ENCODE data around the gene SMAD6. TPM values are rescaled to one million over a fixed set of nuclear protein-coding genes. Genes with fewer than 3 reads are reported as not detected.

The SMAD6 gene
- total RNA-seq, 3 donors from 2014 or later: 0.05 to 0.25 (median 0.08) TPM

- Mint-ChIP-seq H3K4me3 (no peak overlapping the region), H3K9me3 (no peaks in the 10 kb centered on the region)
- no peak for ATAC-seq
Measured at GRCh38 chr15:66766282-66767230, 64.5 kb downstream of the SMAD6 start.

GRCh38 chr15:66767240-66767659 is 65.2 kb downstream of the SMAD6 start:
- peaks cover 2% of the 10 kb centered on the region for H3K4me1 Mint-ChIP-seq (ENCODE audit: low read depth)
- ATAC-seq (no peak), DNase-seq (no peak)
- no peaks in the 10 kb centered on the region for H3K9me3 Mint-ChIP-seq
- H3K27me3 Mint-ChIP-seq (ENCODE audit: low read depth): peaks cover 39% of the 10 kb centered on the region
- H3K4me3 Mint-ChIP-seq: no peak overlapping the region
- H3K36me3 Mint-ChIP-seq (ENCODE audit: insufficient read depth): no peaks in the 10 kb centered on the region

More at GRCh38 chr15:66766282-66767230, 64.5 kb downstream of the SMAD6 start:
- H3K36me3 Mint-ChIP-seq (ENCODE audit: insufficient read depth): no peaks in the 10 kb centered on the region
- DNase-seq: no peak
- H3K27me3 Mint-ChIP-seq (ENCODE audit: low read depth): peaks cover 45% of the 10 kb centered on the region
- peaks cover 2% of the 10 kb centered on the region for H3K4me1 Mint-ChIP-seq (ENCODE audit: low read depth)

GRCh38 chr15:66768987-66769386 is 67.0 kb downstream of the SMAD6 start:
- Mint-ChIP-seq H3K9me3 (no peaks in the 10 kb centered on the region), H3K27me3 (ENCODE audit: low read depth) (peaks cover 26% of the 10 kb centered on the region), H3K4me3 (no peak overlapping the region), H3K4me1 (ENCODE audit: low read depth) (peaks cover 2% of the 10 kb centered on the region), H3K36me3 (ENCODE audit: insufficient read depth) (no peaks in the 10 kb centered on the region)
- DNase-seq (no peak), ATAC-seq (no peak)

- Mint-ChIP-seq H3K9me3 (no peaks in the 10 kb centered on the region), H3K4me1 (ENCODE audit: low read depth) (peaks cover under 1% of the 10 kb centered on the region), H3K4me3 (no peak overlapping the region), H3K36me3 (ENCODE audit: insufficient read depth) (no peaks in the 10 kb centered on the region), H3K27me3 (ENCODE audit: low read depth) (peaks cover 15% of the 10 kb centered on the region)
- DNase-seq (no peak), ATAC-seq (no peak)
Measured at GRCh38 chr15:66770518-66771350, 68.7 kb downstream of the SMAD6 start.

GRCh38 chr15:66771351-66771650 is 69.3 kb downstream of the SMAD6 start:
- H3K27me3 Mint-ChIP-seq (ENCODE audit: low read depth): peaks cover 9% of the 10 kb centered on the region
- DNase-seq (no peak), ATAC-seq (no peak)
- no peaks in the 10 kb centered on the region for H3K36me3 Mint-ChIP-seq (ENCODE audit: insufficient read depth)
- H3K4me3 Mint-ChIP-seq: no peak overlapping the region
- H3K9me3 Mint-ChIP-seq: no peaks in the 10 kb centered on the region
- no peaks in the 10 kb centered on the region for H3K4me1 Mint-ChIP-seq (ENCODE audit: low read depth)

- DNase-seq: no peak
- Mint-ChIP-seq H3K9me3 (no peaks in the 10 kb centered on the region), H3K4me3 (no peak overlapping the region), H3K27me3 (ENCODE audit: low read depth) (peaks cover 7% of the 10 kb centered on the region), H3K36me3 (ENCODE audit: insufficient read depth) (no peaks in the 10 kb centered on the region), H3K4me1 (ENCODE audit: low read depth) (no peaks in the 10 kb centered on the region)
- no peak for ATAC-seq
Measured at GRCh38 chr15:66772604-66773128, 70.6 kb downstream of the SMAD6 start.

GRCh38 chr15:66773129-66773873 is 71.3 kb downstream of the SMAD6 start:
- no peaks in the 10 kb centered on the region for H3K36me3 Mint-ChIP-seq (ENCODE audit: insufficient read depth)
- no peaks in the 10 kb centered on the region for H3K9me3 Mint-ChIP-seq
- no peak for DNase-seq
- H3K4me3 Mint-ChIP-seq: no peak overlapping the region
- no peaks in the 10 kb centered on the region for H3K4me1 Mint-ChIP-seq (ENCODE audit: low read depth)
- H3K27me3 Mint-ChIP-seq (ENCODE audit: low read depth): peaks cover 6% of the 10 kb centered on the region
- ATAC-seq: no peak

- Mint-ChIP-seq H3K4me3 (no peak overlapping the region), H3K36me3 (ENCODE audit: insufficient read depth) (no peaks in the 10 kb centered on the region), H3K9me3 (no peaks in the 10 kb centered on the region), H3K27me3 (ENCODE audit: low read depth) (peaks cover 2% of the 10 kb centered on the region), H3K4me1 (ENCODE audit: low read depth) (no peaks in the 10 kb centered on the region)
- ATAC-seq: peak in 1 of 2 donors; percentile 62
- DNase-seq: peak; percentile 30
Measured at GRCh38 chr15:66774001-66774814, 72.2 kb downstream of the SMAD6 start.

GRCh38 chr15:66775127-66776105 is 73.4 kb downstream of the SMAD6 start:
- DNase-seq: no peak
- peaks cover 2% of the 10 kb centered on the region for H3K27me3 Mint-ChIP-seq (ENCODE audit: low read depth)
- no peak overlapping the region for H3K4me3 Mint-ChIP-seq
- H3K9me3 Mint-ChIP-seq: no peaks in the 10 kb centered on the region
- no peaks in the 10 kb centered on the region for H3K36me3 Mint-ChIP-seq (ENCODE audit: insufficient read depth)
- no peak for ATAC-seq
- H3K4me1 Mint-ChIP-seq (ENCODE audit: low read depth): no peaks in the 10 kb centered on the region

- no peaks in the 10 kb centered on the region for H3K9me3 Mint-ChIP-seq
- ATAC-seq (no peak), DNase-seq (no peak)
- no peak overlapping the region for H3K4me3 Mint-ChIP-seq
- H3K4me1 Mint-ChIP-seq (ENCODE audit: low read depth): no peaks in the 10 kb centered on the region
- no peaks in the 10 kb centered on the region for H3K36me3 Mint-ChIP-seq (ENCODE audit: insufficient read depth)
- peaks cover 2% of the 10 kb centered on the region for H3K27me3 Mint-ChIP-seq (ENCODE audit: low read depth)
Measured at GRCh38 chr15:66777054-66777453, 75.0 kb downstream of the SMAD6 start.

- Mint-ChIP-seq H3K4me1 (ENCODE audit: low read depth) (no peaks in the 10 kb centered on the region), H3K36me3 (ENCODE audit: insufficient read depth) (no peaks in the 10 kb centered on the region), H3K27me3 (ENCODE audit: low read depth) (peaks cover 2% of the 10 kb centered on the region), H3K9me3 (no peaks in the 10 kb centered on the region), H3K4me3 (no peak overlapping the region)
- no peak for ATAC-seq
- DNase-seq: no peak
Measured at GRCh38 chr15:66777596-66778313, 75.7 kb downstream of the SMAD6 start.

- no peak for ATAC-seq
- Mint-ChIP-seq H3K27me3 (ENCODE audit: low read depth) (peaks cover 2% of the 10 kb centered on the region), H3K4me1 (ENCODE audit: low read depth) (no peaks in the 10 kb centered on the region), H3K4me3 (no peak overlapping the region), H3K36me3 (ENCODE audit: insufficient read depth) (no peaks in the 10 kb centered on the region), H3K9me3 (no peaks in the 10 kb centered on the region)
- DNase-seq: no peak
Measured at GRCh38 chr15:66778314-66778665, 76.3 kb downstream of the SMAD6 start.

Data from activated T-cell treated with anti-CD3 and anti-CD28 coated beads, Interleukin-2, amount 50 U/mL, for 4 hours (primary cell).